Peyer's patch (tissue), 4 donors: ENCODE data around the gene DNAH8. TPM values are rescaled to one million over a fixed set of nuclear protein-coding genes. Genes with fewer than 3 reads are reported as not detected.

ENCODE experiments used
- DNase-seq, 3 donors: peaks; one replicate each; pipeline ENCODE4 v3.0.0-alpha.2; 2017 to 2019
- H3K27ac ChIP-seq, 4 donors: fragments of 200-600 bp; sonication (generic); one replicate each; pipeline ENCODE4 v1.5.1; 2016 to 2019
- H3K27me3 ChIP-seq, 2 donors: fragments of 200-600 bp; sonication (generic); one replicate each; pipeline ENCODE4 v1.5.1; 2019
- H3K36me3 ChIP-seq, 3 donors: fragments of 200-600 bp; sonication (generic); one replicate each; pipeline ENCODE4 v1.5.1; 2016 to 2019
- H3K4me1 ChIP-seq, 4 donors: fragments of 200-600 bp; sonication (generic); one replicate each; pipeline ENCODE4 v1.5.1; 2016 to 2019
- H3K4me3 ChIP-seq, 4 donors: fragments of 200-600 bp; sonication (generic); 1 replicate in 3 of 4; 2 replicates in 1 of 4; pipeline ENCODE4 v1.5.1; 2016 to 2019; ENCODE audit warnings: mild to moderate bottlenecking in 1 of 4
- H3K9me3 ChIP-seq, 4 donors: fragments of 200-600 bp; sonication (generic); one replicate each; pipeline ENCODE4 v1.5.1; 2016 to 2019; ENCODE audit warnings: mild to moderate bottlenecking in 1 of 4
- CTCF ChIP-seq, 6 experiments: fragments of 450-650 bp in 4 of 6; fragments of 200-600 bp in 2 of 6; sonication (generic) in 1 of 6; IDR thresholded peaks; one replicate each; pipeline ENCODE4 v1.5.1; 2017 to 2019; ENCODE audit warnings: antibody characterized with exemption in 6 of 6, mild to moderate bottlenecking in 3 of 6, moderate library complexity in 1 of 6
- POLR2A ChIP-seq, 2 donors: fragments of 450-650 bp; IDR thresholded peaks; one replicate each; pipeline ENCODE4 v1.5.1; 2017; ENCODE audit warnings: antibody characterized with exemption in 2 of 2, mild to moderate bottlenecking in 2 of 2, moderate library complexity in 2 of 2
- total RNA-seq, 4 donors: library from RNA; depleted of rRNA; stranded (reverse); fragments of >200 nt; gene quantifications; one replicate each; pipeline ENCODE4 v1.1.0, GENCODE V29; 2016

The DNAH8 gene
- total RNA-seq, 4 donors from 2014 or later, result 0.83 TPM; not detected in 3

GRCh38 chr6:38857815-38858214 is 142.7 kb downstream of the DNAH8 start:
- Histone ChIP-seq H3K27me3 (no peaks in the 10 kb centered on the region), H3K36me3 (no peaks in the 10 kb centered on the region), H3K9me3 (no peaks in the 10 kb centered on the region), H3K4me1 (no peaks in the 10 kb centered on the region), H3K27ac (no peak overlapping the region), H3K4me3 (no peak overlapping the region)
- DNase-seq, result no peak
- TF ChIP-seq POLR2A (IDR thresholded peaks at IDR 0.05) (no peak), CTCF (IDR thresholded peaks at IDR 0.05) (no peak)

GRCh38 chr6:38860041-38860440 is 144.9 kb downstream of the DNAH8 start:
- Histone ChIP-seq H3K4me1 (no peaks in the 10 kb centered on the region), H3K36me3 (no peaks in the 10 kb centered on the region), H3K27me3 (no peaks in the 10 kb centered on the region), H3K4me3 (no peak overlapping the region), H3K27ac (no peak overlapping the region), H3K9me3 (no peaks in the 10 kb centered on the region)
- DNase-seq, result no peak
- TF ChIP-seq POLR2A (IDR thresholded peaks at IDR 0.05), result no peak
- no peak for TF ChIP-seq CTCF (IDR thresholded peaks at IDR 0.05)

GRCh38 chr6:38861926-38862401 is 146.9 kb downstream of the DNAH8 start:
- no peak for TF ChIP-seq POLR2A (IDR thresholded peaks at IDR 0.05)
- TF ChIP-seq CTCF (IDR thresholded peaks at IDR 0.05), result no peak
- no peaks in the 10 kb centered on the region for H3K27me3 ChIP-seq
- no peaks in the 10 kb centered on the region for H3K9me3 ChIP-seq
- no peak for DNase-seq
- no peaks in the 10 kb centered on the region for H3K4me1 ChIP-seq
- H3K36me3 ChIP-seq, result no peaks in the 10 kb centered on the region
- H3K27ac ChIP-seq, result no peak overlapping the region
- no peak overlapping the region for H3K4me3 ChIP-seq

- Histone ChIP-seq H3K27me3 (no peaks in the 10 kb centered on the region), H3K27ac (no peak overlapping the region), H3K4me1 (no peaks in the 10 kb centered on the region), H3K4me3 (no peak overlapping the region), H3K36me3 (no peaks in the 10 kb centered on the region), H3K9me3 (no peaks in the 10 kb centered on the region)
- TF ChIP-seq CTCF (IDR thresholded peaks at IDR 0.05), result no peak
- TF ChIP-seq POLR2A (IDR thresholded peaks at IDR 0.05), result no peak
- no peak for DNase-seq
Measured at GRCh38 chr6:38865521-38866174, 150.5 kb downstream of the DNAH8 start.

GRCh38 chr6:38867726-38868125 is 152.6 kb downstream of the DNAH8 start:
- Histone ChIP-seq H3K27ac (no peak overlapping the region), H3K36me3 (no peaks in the 10 kb centered on the region), H3K4me1 (no peaks in the 10 kb centered on the region), H3K4me3 (no peak overlapping the region), H3K27me3 (no peaks in the 10 kb centered on the region), H3K9me3 (no peaks in the 10 kb centered on the region)
- no peak for DNase-seq
- TF ChIP-seq POLR2A (IDR thresholded peaks at IDR 0.05) (no peak), CTCF (IDR thresholded peaks at IDR 0.05) (no peak)
